ENCODE results near the gene TBCK.

GRCh38 chr4:106062452-106062875 is 253.5 kb downstream of the TBCK start:
- TF ChIP-seq MTA1 (CRISPR knock-in tag; IDR thresholded peaks at IDR 0.05; ENCODE audit: borderline replicate concordance) (no peak), TAF1 (CRISPR knock-in tag; IDR thresholded peaks at IDR 0.05) (no peak), ZNF558 (CRISPR knock-in tag; IDR thresholded peaks at IDR 0.05; ENCODE audit: borderline replicate concordance) (no peak), RNF2 (conservative IDR thresholded peaks at IDR 0.05; ENCODE audit: low read depth) (no peak), ZFAT (CRISPR knock-in tag; conservative IDR thresholded peaks at IDR 0.05) (no peak), ATF6 (CRISPR knock-in tag; conservative IDR thresholded peaks at IDR 0.05) (no peak), ZNF501 (CRISPR knock-in tag; IDR thresholded peaks at IDR 0.05) (no peak), ETS1 (CRISPR knock-in tag; IDR thresholded peaks at IDR 0.05) (no peak), JUN (CRISPR knock-in tag; IDR thresholded peaks at IDR 0.05) (no peak), TBP (CRISPR knock-in tag; IDR thresholded peaks at IDR 0.05) (no peak), CTCF (CRISPR knock-in tag; IDR thresholded peaks at IDR 0.05) (no peak), DPF2 (CRISPR knock-in tag; IDR thresholded peaks at IDR 0.05; ENCODE audit: borderline replicate concordance, low read depth) (no peak), SP140L (CRISPR knock-in tag; IDR thresholded peaks at IDR 0.05; ENCODE audit: borderline replicate concordance) (no peak)
